Measurements from ENCODE around the gene FAM219A.

The FAM219A gene

GRCh38 chr9:34383904-34384303 is 74.5 kb downstream of the FAM219A start:
- Histone ChIP-seq H2AFZ (ENCODE audit: low read length) (no peak overlapping the region), H3K27me3 (ENCODE audit: insufficient read depth, low read length) (no peaks in the 10 kb centered on the region), H3K9me3 (ENCODE audit: low read length) (no peaks in the 10 kb centered on the region)

GRCh38 chr9:34382879-34383278 is 75.5 kb downstream of the FAM219A start:
- no peak overlapping the region for H3K9ac ChIP-seq (ENCODE audit: low read length)
- no peaks in the 10 kb centered on the region for H3K36me3 ChIP-seq (ENCODE audit: insufficient read depth, low read length)
- H3K27ac ChIP-seq (ENCODE audit: low read depth, low read length, poor library complexity, severe bottlenecking), result no peak overlapping the region
- H2AFZ ChIP-seq (ENCODE audit: low read length), result no peak overlapping the region
- H3K4me2 ChIP-seq (ENCODE audit: low read length), result no peak overlapping the region
- H4K20me1 ChIP-seq (ENCODE audit: insufficient read depth, low read length), result no peaks in the 10 kb centered on the region
- H3K27me3 ChIP-seq (ENCODE audit: insufficient read depth, low read length), result no peaks in the 10 kb centered on the region
- TF ChIP-seq CTCF (IDR thresholded peaks at IDR 0.05; ENCODE audit: low read length), result no peak
- no peak for TF ChIP-seq EZH2 (IDR thresholded peaks at IDR 0.05; ENCODE audit: borderline replicate concordance, low read length)
- no peak overlapping the region for H3K4me3 ChIP-seq (ENCODE audit: low read depth, low read length, poor library complexity, severe bottlenecking)
- no peaks in the 10 kb centered on the region for H3K9me2 ChIP-seq (ENCODE audit: low read depth, low read length)
- H3K9me3 ChIP-seq (ENCODE audit: low read length), result no peaks in the 10 kb centered on the region
- no peaks in the 10 kb centered on the region for H3K79me2 ChIP-seq (ENCODE audit: insufficient read depth, low read length)
- H3K4me1 ChIP-seq (ENCODE audit: insufficient read depth, low read length, severe bottlenecking), result peaks cover 16% of the 10 kb centered on the region
- no peaks in the 10 kb centered on the region for H3F3A ChIP-seq (ENCODE audit: insufficient read depth, low read length)

More at GRCh38 chr9:34383904-34384303, 74.5 kb downstream of the FAM219A start:
- no peak overlapping the region for H3K9ac ChIP-seq (ENCODE audit: low read length)
- no peaks in the 10 kb centered on the region for H3K36me3 ChIP-seq (ENCODE audit: insufficient read depth, low read length)
- no peaks in the 10 kb centered on the region for H3K79me2 ChIP-seq (ENCODE audit: insufficient read depth, low read length)
- H3K4me1 ChIP-seq (ENCODE audit: insufficient read depth, low read length, severe bottlenecking), result peaks cover 16% of the 10 kb centered on the region
- H3F3A ChIP-seq (ENCODE audit: insufficient read depth, low read length), result no peaks in the 10 kb centered on the region
- no peaks in the 10 kb centered on the region for H4K20me1 ChIP-seq (ENCODE audit: insufficient read depth, low read length)
- TF ChIP-seq EZH2 (IDR thresholded peaks at IDR 0.05; ENCODE audit: borderline replicate concordance, low read length), result no peak
- no peak for TF ChIP-seq CTCF (IDR thresholded peaks at IDR 0.05; ENCODE audit: low read length)
- no peak overlapping the region for H3K27ac ChIP-seq (ENCODE audit: low read depth, low read length, poor library complexity, severe bottlenecking)
- no peaks in the 10 kb centered on the region for H3K9me2 ChIP-seq (ENCODE audit: low read depth, low read length)
- no peak overlapping the region for H3K4me2 ChIP-seq (ENCODE audit: low read length)
- H3K4me3 ChIP-seq (ENCODE audit: low read depth, low read length, poor library complexity, severe bottlenecking), result no peak overlapping the region

- Histone ChIP-seq H3K27ac (ENCODE audit: low read depth, low read length, poor library complexity, severe bottlenecking) (no peak overlapping the region), H3K9me3 (ENCODE audit: low read length) (no peaks in the 10 kb centered on the region), H3F3A (ENCODE audit: insufficient read depth, low read length) (no peaks in the 10 kb centered on the region), H4K20me1 (ENCODE audit: insufficient read depth, low read length) (no peaks in the 10 kb centered on the region), H3K79me2 (ENCODE audit: insufficient read depth, low read length) (no peaks in the 10 kb centered on the region), H3K4me3 (ENCODE audit: low read depth, low read length, poor library complexity, severe bottlenecking) (no peak overlapping the region), H2AFZ (ENCODE audit: low read length) (no peak overlapping the region), H3K9me2 (ENCODE audit: low read depth, low read length) (no peaks in the 10 kb centered on the region), H3K27me3 (ENCODE audit: insufficient read depth, low read length) (no peaks in the 10 kb centered on the region), H3K4me2 (ENCODE audit: low read length) (no peak overlapping the region), H3K9ac (ENCODE audit: low read length) (no peak overlapping the region), H3K36me3 (ENCODE audit: insufficient read depth, low read length) (no peaks in the 10 kb centered on the region), H3K4me1 (ENCODE audit: insufficient read depth, low read length, severe bottlenecking) (peaks cover 20% of the 10 kb centered on the region)
- TF ChIP-seq EZH2 (IDR thresholded peaks at IDR 0.05; ENCODE audit: borderline replicate concordance, low read length) (no peak), CTCF (IDR thresholded peaks at IDR 0.05; ENCODE audit: low read length) (no peak)
Observed at GRCh38 chr9:34382054-34382453, 76.3 kb downstream of the FAM219A start.

Data from OCI-LY1 (cell line).